Naive thymus-derived CD4-positive, alpha-beta T cell (primary cell): Measurements from ENCODE around the gene DAB2. TPM values are rescaled to one million over a fixed set of nuclear protein-coding genes. Genes with fewer than 3 reads are reported as not detected.
"Not testable (repeated sequence)": the region's sequence is repeated elsewhere in the genome, so short reads cannot be mapped to it uniquely, and the experiment has no call there.

Experiments
- ATAC-seq: fragments of 150-1000 bp; cut with Tn5 transposase; 2 replicates; pipeline ENCODE4 v1.10.0; 2021; ENCODE audit warnings: mild to moderate bottlenecking, moderate library complexity
- CTCF ChIA-PET: fragments of 350-600 bp; sonication (Branson Sonifier 250); formaldehyde crosslinking; loops from one replicate; lab custom pipeline; 2021; ENCODE audit warnings: antibody characterized with exemption; lab: Charles Lee
- POLR2A ChIA-PET: fragments of 350-600 bp; sonication (Branson Sonifier 250); formaldehyde crosslinking; loops from one replicate; lab custom pipeline; 2021; ENCODE audit warnings: antibody characterized with exemption, inconsistent platforms; lab: Charles Lee
- DNase-seq, 9 donors: peaks; one replicate each; pipeline versions ENCODE4 v3.0.0 to v3.0.0-alpha.2; 2020 to 2022; ENCODE audit warnings: mixed read lengths in 1 of 9
- H3K27ac ChIP-seq: one replicate; pipeline ENCODE4 v1.7.0; 2013; ENCODE audit warnings: mild to moderate bottlenecking, low read depth, low read length, moderate library complexity
- H3K27me3 ChIP-seq, 2 donors: one replicate each; pipeline ENCODE4 v1.7.0; 2013; ENCODE audit warnings: low read length in 2 of 2, mild to moderate bottlenecking in 2 of 2, moderate library complexity in 2 of 2; ENCODE audit not compliant: control insufficient read depth in 2 of 2, insufficient read depth in 2 of 2
- H3K36me3 ChIP-seq, 3 experiments: 1 replicate in 2 of 3; 2 replicates in 1 of 3; pipeline ENCODE4 v1.7.0; 2013; ENCODE audit warnings: low read length in 3 of 3, mild to moderate bottlenecking in 3 of 3, moderate library complexity in 1 of 3; ENCODE audit not compliant: insufficient read depth in 3 of 3, control insufficient read depth in 2 of 3
- H3K4me1 ChIP-seq, 2 donors: one replicate each; pipeline ENCODE4 v1.7.0; 2013; ENCODE audit warnings: low read length in 2 of 2, mild to moderate bottlenecking in 2 of 2, moderate library complexity in 1 of 2; ENCODE audit not compliant: control insufficient read depth in 2 of 2, insufficient read depth in 2 of 2
- H3K4me3 ChIP-seq: 2 replicates; pipeline ENCODE4 v1.7.0; 2013; ENCODE audit warnings: mild to moderate bottlenecking, low read length
- H3K9me3 ChIP-seq, 3 experiments: 1 replicate in 2 of 3; 2 replicates in 1 of 3; pipeline ENCODE4 v1.7.0; 2013; ENCODE audit warnings: low read length in 3 of 3; ENCODE audit not compliant: control insufficient read depth in 2 of 3
- H3K27ac Mint-ChIP-seq, 9 donors: one replicate each; pipeline ENCODE4 v1.8.0; 2020 to 2022; ENCODE audit warnings: mixed read lengths in 9 of 9, mild to moderate bottlenecking in 8 of 9, moderate library complexity in 5 of 9, inconsistent platforms in 2 of 9
- H3K27me3 Mint-ChIP-seq, 5 donors: one replicate each; pipeline ENCODE4 v1.8.0; 2021 to 2022; ENCODE audit warnings: mixed read lengths in 5 of 5, mild to moderate bottlenecking in 1 of 5
- H3K36me3 Mint-ChIP-seq, 5 donors: one replicate each; pipeline ENCODE4 v1.8.0; 2020 to 2022; ENCODE audit warnings: mixed read lengths in 5 of 5, mild to moderate bottlenecking in 3 of 5, inconsistent platforms in 1 of 5
- H3K4me1 Mint-ChIP-seq, 7 donors: one replicate each; pipeline ENCODE4 v1.8.0; 2020 to 2022; ENCODE audit warnings: mixed read lengths in 7 of 7, mild to moderate bottlenecking in 3 of 7, inconsistent platforms in 1 of 7
- H3K4me3 Mint-ChIP-seq, 10 donors: one replicate each; pipeline ENCODE4 v1.8.0; 2020 to 2022; ENCODE audit warnings: mild to moderate bottlenecking in 10 of 10, mixed read lengths in 10 of 10, moderate library complexity in 6 of 10, inconsistent platforms in 2 of 10
- H3K9me3 Mint-ChIP-seq, 11 donors: one replicate each; pipeline ENCODE4 v1.8.0; 2020 to 2022; ENCODE audit warnings: mixed read lengths in 11 of 11, mild to moderate bottlenecking in 4 of 11, inconsistent platforms in 1 of 11, moderate library complexity in 1 of 11
- intact Hi-C, 2 donors: fragments of 100-400 bp; cut with micrococcal nuclease; formaldehyde crosslinking; loops; one replicate each; pipeline ENCODE4 v1.15.1; 2023
- polyA plus RNA-seq, 2 donors: library from polyadenylated mRNA; unstranded; fragments of 300-500 nt; fragmentation: Illumina TruSeq; gene quantifications; one replicate each; pipeline ENCODE4 v1.2.3, GENCODE V29; 2021
- total RNA-seq, 6 experiments: library from RNA in 5 of 6; stranded (reverse) in 5 of 6; gene quantifications; 1 replicate in 5 of 6; 2 replicates in 1 of 6; pipeline ENCODE4 v1.2.3 and lab custom pipeline; 2021 to 2026

Gene DAB2
- total and polyA plus RNA-seq, 7 experiments from 2014 or later = 1.0 to 6.3 (median 5.8) TPM; not detected in 3

- ATAC-seq (no peak), DNase-seq (no peak)
- Mint-ChIP-seq H3K9me3 (no peaks in the 10 kb centered on the region), H3K27ac (no peak overlapping the region), H3K4me1 (peaks cover 0 to 5% (median 0%) of the 10 kb centered on the region in 7 donors), H3K4me3 (no peak overlapping the region), H3K36me3 (peaks cover 0 to 3% (median 0%) of the 10 kb centered on the region in 5 donors), H3K27me3 (peaks cover 9 to 29% (median 18%) of the 10 kb centered on the region in 5 donors)
- H3K27ac ChIP-seq = no peak overlapping the region
- no peaks in the 10 kb centered on the region for H3K27me3 ChIP-seq
- ChIA-PET POLR2A (no interaction called here), CTCF (no interaction called here)
- intact Hi-C loops = no loop called here
- H3K4me3 ChIP-seq = no peak overlapping the region
- no peaks in the 10 kb centered on the region for H3K36me3 ChIP-seq
- H3K4me1 ChIP-seq = no peaks in the 10 kb centered on the region
- H3K9me3 ChIP-seq = no peaks in the 10 kb centered on the region
Observed at GRCh38 chr5:39409033-39409432, 15.7 kb downstream of the DAB2 start.

GRCh38 chr5:39405083-39405843, 19.5 kb downstream of the DAB2 start:
- H3K27ac ChIP-seq = no peak overlapping the region
- no peaks in the 10 kb centered on the region for H3K27me3 ChIP-seq
- no peak overlapping the region for H3K4me3 Mint-ChIP-seq
- H3K4me3 ChIP-seq = no peak overlapping the region
- no peak for ATAC-seq
- H3K36me3 Mint-ChIP-seq = peaks cover 0 to 3% (median 0%) of the 10 kb centered on the region in 5 donors
- ChIA-PET POLR2A (no interaction called here), CTCF (no interaction called here)
- no peak for DNase-seq
- no peaks in the 10 kb centered on the region for H3K9me3 ChIP-seq
- H3K4me1 Mint-ChIP-seq = peaks cover 0 to 2% (median 0%) of the 10 kb centered on the region in 7 donors
- intact Hi-C loops = no loop called here
- H3K36me3 ChIP-seq = no peaks in the 10 kb centered on the region
- H3K27ac Mint-ChIP-seq = no peak overlapping the region
- H3K9me3 Mint-ChIP-seq = no peaks in the 10 kb centered on the region
- no peaks in the 10 kb centered on the region for H3K4me1 ChIP-seq
- peaks cover 9 to 19% (median 11%) of the 10 kb centered on the region in 5 donors for H3K27me3 Mint-ChIP-seq

- CTCF ChIA-PET, H3K36me3 Mint-ChIP-seq, H3K4me1 Mint-ChIP-seq, H3K4me3 Mint-ChIP-seq, DNase-seq, H3K36me3 ChIP-seq, intact Hi-C loops, H3K27me3 ChIP-seq, H3K27ac Mint-ChIP-seq, ATAC-seq, H3K27ac ChIP-seq, H3K4me3 ChIP-seq, H3K9me3 ChIP-seq, H3K9me3 Mint-ChIP-seq, POLR2A ChIA-PET, H3K4me1 ChIP-seq: not testable (repeated sequence)
- H3K27me3 Mint-ChIP-seq = peaks cover 4 to 13% (median 9%) of the 10 kb centered on the region in 5 donors
Observed at GRCh38 chr5:39403761-39404160, 21.0 kb downstream of the DAB2 start.

- H3K36me3 ChIP-seq, intact Hi-C loops, ATAC-seq, POLR2A ChIA-PET, H3K9me3 Mint-ChIP-seq, CTCF ChIA-PET, H3K9me3 ChIP-seq, H3K27me3 ChIP-seq, H3K4me3 Mint-ChIP-seq, H3K4me3 ChIP-seq, DNase-seq, H3K27ac Mint-ChIP-seq, H3K4me1 ChIP-seq, H3K27me3 Mint-ChIP-seq, H3K36me3 Mint-ChIP-seq, H3K27ac ChIP-seq: not testable (repeated sequence)
- H3K4me1 Mint-ChIP-seq = peaks cover 0 to 15% (median 4%) of the 10 kb centered on the region in 7 donors
Observed at GRCh38 chr5:39402140-39402539, 22.6 kb downstream of the DAB2 start.

- H3K27me3 Mint-ChIP-seq = peaks cover 0 to 4% (median 0%) of the 10 kb centered on the region in 5 donors
- H3K4me3 Mint-ChIP-seq = no peak overlapping the region
- Histone ChIP-seq H3K27ac (no peak overlapping the region), H3K9me3 (no peaks in the 10 kb centered on the region), H3K4me3 (no peak overlapping the region), H3K36me3 (no peaks in the 10 kb centered on the region), H3K27me3 (no peaks in the 10 kb centered on the region), H3K4me1 (no peaks in the 10 kb centered on the region)
- ATAC-seq = no peak
- peaks cover 0 to 3% (median 0%) of the 10 kb centered on the region in 5 donors for H3K36me3 Mint-ChIP-seq
- peaks cover 0 to 15% (median 4%) of the 10 kb centered on the region in 7 donors for H3K4me1 Mint-ChIP-seq
- DNase-seq = no peak
- no peaks in the 10 kb centered on the region for H3K9me3 Mint-ChIP-seq
- CTCF ChIA-PET = interaction anchor here (0.8 kb wide), 1 partner anchor 960 kb away, joined by 3 read pairs; no protein-coding TSS in a partner anchor
- POLR2A ChIA-PET = no interaction called here
- no peak overlapping the region for H3K27ac Mint-ChIP-seq
- intact Hi-C loops = no loop called here
Observed at GRCh38 chr5:39400713-39401578, 23.8 kb downstream of the DAB2 start.

GRCh38 chr5:39399135-39400036, 25.4 kb downstream of the DAB2 start:
- Mint-ChIP-seq H3K9me3 (no peaks in the 10 kb centered on the region), H3K4me1 (peaks cover 0 to 15% (median 4%) of the 10 kb centered on the region in 7 donors), H3K36me3 (no peaks in the 10 kb centered on the region), H3K27me3 (no peaks in the 10 kb centered on the region), H3K27ac (peak overlapping the region in 2 of 9 donors; percentile 3 to 28), H3K4me3 (peak overlapping the region in 1 of 10 donors; percentile 7)
- Histone ChIP-seq H3K9me3 (no peaks in the 10 kb centered on the region), H3K4me1 (no peaks in the 10 kb centered on the region), H3K4me3 (no peak overlapping the region), H3K27me3 (no peaks in the 10 kb centered on the region), H3K27ac (no peak overlapping the region), H3K36me3 (no peaks in the 10 kb centered on the region)
- POLR2A ChIA-PET = no interaction called here
- CTCF ChIA-PET = no interaction called here
- intact Hi-C loops = no loop called here
- DNase-seq = no peak
- peak; percentile 80 for ATAC-seq
